ENCODE data around the gene USP19. TPM values are rescaled to one million over a fixed set of nuclear protein-coding genes. Genes with fewer than 3 reads are reported as not detected.

The USP19 gene
- polyA plus RNA-seq, 1 donor from 2014 or later: 58.5 TPM

DNA sequence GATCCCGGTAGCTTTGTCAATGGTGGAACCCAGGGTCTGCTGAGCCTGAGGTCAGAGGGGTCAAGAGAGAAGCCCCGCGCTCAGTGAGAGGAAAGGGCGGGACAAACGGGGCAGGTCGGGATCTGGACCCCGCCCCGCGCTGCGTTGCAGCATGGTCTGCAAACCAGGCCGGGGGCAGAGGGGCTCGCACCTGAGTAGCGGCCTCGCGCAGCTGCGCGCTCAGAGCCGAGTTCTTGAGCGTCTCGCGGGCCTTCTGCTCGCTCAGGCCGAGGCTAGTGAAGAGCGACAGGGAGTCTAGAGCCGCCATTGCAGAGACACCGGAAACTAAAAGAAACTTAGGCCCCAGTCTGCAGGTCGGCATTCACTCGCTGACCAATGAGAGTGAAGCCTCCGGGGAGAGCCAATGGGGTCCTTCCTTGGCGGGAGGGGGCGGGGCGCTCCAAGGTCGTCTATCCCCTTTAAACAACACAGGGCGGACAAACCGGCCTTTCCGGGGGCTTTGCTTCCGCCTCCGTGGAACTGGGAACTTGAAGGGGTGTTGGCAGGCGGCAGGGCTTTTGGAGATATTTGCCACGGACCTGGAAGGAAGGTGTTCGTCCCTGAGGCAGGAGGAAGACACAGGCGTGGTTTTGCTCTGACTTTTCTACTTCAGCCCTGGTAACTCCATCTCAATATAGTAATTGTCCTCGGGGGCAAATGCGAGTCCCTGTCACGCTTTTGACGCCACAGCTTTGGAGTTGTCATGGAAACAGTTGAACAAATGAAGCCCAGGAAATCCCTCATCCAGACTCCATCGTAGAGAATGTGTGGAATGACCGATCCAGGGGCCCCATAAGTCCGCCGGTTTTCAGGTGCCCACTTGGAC lies 16.0 kb downstream of the USP19 start, which contains the start of gene QARS1:
QARS1 (minus strand) TSS at position 331 of the 865 bp plus-strand sequence; CDS start at position 307, 24 bp downstream.
- TF ChIP-seq TAF1 (IDR thresholded peaks at IDR 0.05; ENCODE audit: low read depth) (peak; percentile 71), POLR2AphosphoS5 (IDR thresholded peaks at IDR 0.05) (peak; percentile 74), EZH2 (IDR thresholded peaks at IDR 0.05; ENCODE audit: borderline replicate concordance, insufficient read depth, low read length, poor library complexity, severe bottlenecking) (no peak), MXI1 (conservative IDR thresholded peaks at IDR 0.05; ENCODE audit: poor library complexity, severe bottlenecking) (peak; percentile 86), EP300 (conservative IDR thresholded peaks at IDR 0.05; ENCODE audit: poor library complexity, severe bottlenecking) (no peak), RAD21 (conservative IDR thresholded peaks at IDR 0.05) (no peak), SMC3 (conservative IDR thresholded peaks at IDR 0.05; ENCODE audit: poor library complexity) (no peak)
- TF ChIP-seq, protein P1, sequence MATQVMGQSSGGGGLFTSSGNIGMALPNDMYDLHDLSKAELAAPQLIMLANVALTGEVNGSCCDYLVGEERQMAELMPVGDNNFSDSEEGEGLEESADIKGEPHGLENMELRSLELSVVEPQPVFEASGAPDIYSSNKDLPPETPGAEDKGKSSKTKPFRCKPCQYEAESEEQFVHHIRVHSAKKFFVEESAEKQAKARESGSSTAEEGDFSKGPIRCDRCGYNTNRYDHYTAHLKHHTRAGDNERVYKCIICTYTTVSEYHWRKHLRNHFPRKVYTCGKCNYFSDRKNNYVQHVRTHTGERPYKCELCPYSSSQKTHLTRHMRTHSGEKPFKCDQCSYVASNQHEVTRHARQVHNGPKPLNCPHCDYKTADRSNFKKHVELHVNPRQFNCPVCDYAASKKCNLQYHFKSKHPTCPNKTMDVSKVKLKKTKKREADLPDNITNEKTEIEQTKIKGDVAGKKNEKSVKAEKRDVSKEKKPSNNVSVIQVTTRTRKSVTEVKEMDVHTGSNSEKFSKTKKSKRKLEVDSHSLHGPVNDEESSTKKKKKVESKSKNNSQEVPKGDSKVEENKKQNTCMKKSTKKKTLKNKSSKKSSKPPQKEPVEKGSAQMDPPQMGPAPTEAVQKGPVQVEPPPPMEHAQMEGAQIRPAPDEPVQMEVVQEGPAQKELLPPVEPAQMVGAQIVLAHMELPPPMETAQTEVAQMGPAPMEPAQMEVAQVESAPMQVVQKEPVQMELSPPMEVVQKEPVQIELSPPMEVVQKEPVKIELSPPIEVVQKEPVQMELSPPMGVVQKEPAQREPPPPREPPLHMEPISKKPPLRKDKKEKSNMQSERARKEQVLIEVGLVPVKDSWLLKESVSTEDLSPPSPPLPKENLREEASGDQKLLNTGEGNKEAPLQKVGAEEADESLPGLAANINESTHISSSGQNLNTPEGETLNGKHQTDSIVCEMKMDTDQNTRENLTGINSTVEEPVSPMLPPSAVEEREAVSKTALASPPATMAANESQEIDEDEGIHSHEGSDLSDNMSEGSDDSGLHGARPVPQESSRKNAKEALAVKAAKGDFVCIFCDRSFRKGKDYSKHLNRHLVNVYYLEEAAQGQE (IDR thresholded peaks at IDR 0.05; ENCODE audit: borderline replicate concordance): peak; percentile 58
- H2AFZ ChIP-seq (ENCODE audit: low read depth, low read length): peak within 1 kb of the TSS; percentile 49
- H3K4me2 ChIP-seq (ENCODE audit: low read length): peak within 1 kb of the TSS; percentile 92
- H3K27me3 ChIP-seq (ENCODE audit: insufficient read depth, low read depth, low read length): no peaks in the 10 kb centered on the region
- peak within 1 kb of the TSS; percentile 97 for H3K4me3 ChIP-seq (ENCODE audit: low read length)
- H3F3A ChIP-seq (ENCODE audit: insufficient read depth, low read length, poor library complexity, severe bottlenecking): peaks cover 3% of the 10 kb centered on the region
- H3K79me2 ChIP-seq (replicated peaks; ENCODE audit: insufficient read depth, low read length): peaks cover 10% of the 10 kb centered on the region
- H3K9me2 ChIP-seq (ENCODE audit: insufficient read depth, low read length): no peaks in the 10 kb centered on the region
- H3K36me3 ChIP-seq (ENCODE audit: insufficient read depth, low read length): no peaks in the 10 kb centered on the region
- H3K27ac ChIP-seq (ENCODE audit: low read length): peak within 1 kb of the TSS; percentile 70
- no peaks in the 10 kb centered on the region for H3K9me3 ChIP-seq (ENCODE audit: low read length)
- no peaks in the 10 kb centered on the region for H4K20me1 ChIP-seq (ENCODE audit: insufficient read depth)
- H3K9ac ChIP-seq (ENCODE audit: low read length): peak within 1 kb of the TSS; percentile 81

DNA sequence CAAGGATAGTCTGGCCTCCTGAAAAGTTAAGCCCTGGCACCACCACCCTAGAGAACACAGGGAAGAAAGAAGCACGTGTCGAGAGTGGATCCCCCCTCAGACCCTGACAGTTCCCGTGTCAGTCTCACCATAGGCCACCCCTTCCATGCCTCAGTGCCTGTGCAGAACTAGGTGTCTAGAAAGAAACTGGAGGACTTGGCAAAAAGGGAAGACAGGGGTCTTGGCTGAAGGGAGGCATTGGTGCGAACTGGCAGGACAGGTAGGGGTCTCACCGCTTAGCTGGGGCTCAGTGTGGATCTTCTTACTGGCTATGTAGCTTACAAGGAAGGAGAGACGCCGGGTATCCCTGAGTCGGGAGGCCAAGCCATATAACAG lies 16.6 kb downstream of the USP19 start:
- Histone ChIP-seq H3K36me3 (ENCODE audit: insufficient read depth, low read length) (no peaks in the 10 kb centered on the region), H2AFZ (ENCODE audit: low read depth, low read length) (peak overlapping the region; percentile 49), H3K4me2 (ENCODE audit: low read length) (peak overlapping the region; percentile 92)

More for the DNA sequence above, 16.6 kb downstream of the USP19 start:
- H3K4me3 ChIP-seq (ENCODE audit: low read length): peak overlapping the region; percentile 97
- H3K27me3 ChIP-seq (ENCODE audit: insufficient read depth, low read depth, low read length): no peaks in the 10 kb centered on the region
- H3K27ac ChIP-seq (ENCODE audit: low read length): peak overlapping the region; percentile 70
- peak overlapping the region; percentile 81 for H3K9ac ChIP-seq (ENCODE audit: low read length)
- H3K9me2 ChIP-seq (ENCODE audit: insufficient read depth, low read length): no peaks in the 10 kb centered on the region
- H3K79me2 ChIP-seq (replicated peaks; ENCODE audit: insufficient read depth, low read length): peaks cover 10% of the 10 kb centered on the region
- TF ChIP-seq EP300 (conservative IDR thresholded peaks at IDR 0.05; ENCODE audit: poor library complexity, severe bottlenecking): no peak
- no peak for TF ChIP-seq EZH2 (IDR thresholded peaks at IDR 0.05; ENCODE audit: borderline replicate concordance, insufficient read depth, low read length, poor library complexity, severe bottlenecking)
- no peak for TF ChIP-seq MXI1 (conservative IDR thresholded peaks at IDR 0.05; ENCODE audit: poor library complexity, severe bottlenecking)
- no peak for TF ChIP-seq POLR2AphosphoS5 (IDR thresholded peaks at IDR 0.05)
- TF ChIP-seq, protein P2, sequence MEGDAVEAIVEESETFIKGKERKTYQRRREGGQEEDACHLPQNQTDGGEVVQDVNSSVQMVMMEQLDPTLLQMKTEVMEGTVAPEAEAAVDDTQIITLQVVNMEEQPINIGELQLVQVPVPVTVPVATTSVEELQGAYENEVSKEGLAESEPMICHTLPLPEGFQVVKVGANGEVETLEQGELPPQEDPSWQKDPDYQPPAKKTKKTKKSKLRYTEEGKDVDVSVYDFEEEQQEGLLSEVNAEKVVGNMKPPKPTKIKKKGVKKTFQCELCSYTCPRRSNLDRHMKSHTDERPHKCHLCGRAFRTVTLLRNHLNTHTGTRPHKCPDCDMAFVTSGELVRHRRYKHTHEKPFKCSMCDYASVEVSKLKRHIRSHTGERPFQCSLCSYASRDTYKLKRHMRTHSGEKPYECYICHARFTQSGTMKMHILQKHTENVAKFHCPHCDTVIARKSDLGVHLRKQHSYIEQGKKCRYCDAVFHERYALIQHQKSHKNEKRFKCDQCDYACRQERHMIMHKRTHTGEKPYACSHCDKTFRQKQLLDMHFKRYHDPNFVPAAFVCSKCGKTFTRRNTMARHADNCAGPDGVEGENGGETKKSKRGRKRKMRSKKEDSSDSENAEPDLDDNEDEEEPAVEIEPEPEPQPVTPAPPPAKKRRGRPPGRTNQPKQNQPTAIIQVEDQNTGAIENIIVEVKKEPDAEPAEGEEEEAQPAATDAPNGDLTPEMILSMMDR (IDR thresholded peaks at IDR 0.05; ENCODE audit: poor library complexity, severe bottlenecking): no peak
- TF ChIP-seq, protein P1 (IDR thresholded peaks at IDR 0.05; ENCODE audit: borderline replicate concordance): no peak
- no peak for TF ChIP-seq TAF1 (IDR thresholded peaks at IDR 0.05; ENCODE audit: low read depth)
- TF ChIP-seq RAD21 (conservative IDR thresholded peaks at IDR 0.05): no peak
- no peak for TF ChIP-seq SMC3 (conservative IDR thresholded peaks at IDR 0.05; ENCODE audit: poor library complexity)
- no peaks in the 10 kb centered on the region for H3K9me3 ChIP-seq (ENCODE audit: low read length)
- H3F3A ChIP-seq (ENCODE audit: insufficient read depth, low read length, poor library complexity, severe bottlenecking): peaks cover 3% of the 10 kb centered on the region
- no peaks in the 10 kb centered on the region for H4K20me1 ChIP-seq (ENCODE audit: insufficient read depth)

Data from neural cell (in vitro differentiated cells).